Naive B cell (primary cell): ENCODE results near the gene PFN1. TPM values are rescaled to one million over a fixed set of nuclear protein-coding genes. Genes with fewer than 3 reads are reported as not detected.

Experiments used
- ATAC-seq, 2 donors: fragments of 150-1000 bp; cut with Tn5 transposase; 2 replicates each; pipeline ENCODE4 v1.10.0; 2021; ENCODE audit warnings: low read depth in 2 of 2, mild to moderate bottlenecking in 2 of 2, moderate library complexity in 2 of 2
- DNase-seq: peaks from one replicate; pipeline ENCODE4 v3.0.0; 2022
- H3K27ac Mint-ChIP-seq, 6 donors: one replicate each; pipeline ENCODE4 v1.8.0; 2020 to 2022; ENCODE audit warnings: mild to moderate bottlenecking in 6 of 6, mixed read lengths in 6 of 6, moderate library complexity in 5 of 6, inconsistent platforms in 2 of 6
- H3K27me3 Mint-ChIP-seq, 3 donors: one replicate each; pipeline ENCODE4 v1.8.0; 2021 to 2022; ENCODE audit warnings: mixed read lengths in 3 of 3, mild to moderate bottlenecking in 1 of 3
- H3K36me3 Mint-ChIP-seq, 2 donors: one replicate each; pipeline ENCODE4 v1.8.0; 2020 to 2022; ENCODE audit warnings: mixed read lengths in 2 of 2, inconsistent platforms in 1 of 2, mild to moderate bottlenecking in 1 of 2
- H3K4me1 Mint-ChIP-seq, 3 donors: one replicate each; pipeline ENCODE4 v1.8.0; 2020 to 2022; ENCODE audit warnings: mixed read lengths in 3 of 3, inconsistent platforms in 1 of 3, mild to moderate bottlenecking in 1 of 3, moderate library complexity in 1 of 3
- H3K4me3 Mint-ChIP-seq, 8 donors: one replicate each; pipeline ENCODE4 v1.8.0; 2020 to 2022; ENCODE audit warnings: mild to moderate bottlenecking in 8 of 8, mixed read lengths in 8 of 8, moderate library complexity in 8 of 8, inconsistent platforms in 2 of 8
- H3K9me3 Mint-ChIP-seq, 7 donors: one replicate each; pipeline ENCODE4 v1.8.0; 2020 to 2022; ENCODE audit warnings: mixed read lengths in 7 of 7, mild to moderate bottlenecking in 5 of 7, inconsistent platforms in 2 of 7, moderate library complexity in 1 of 7
- polyA plus RNA-seq, 6 donors: library from polyadenylated mRNA; unstranded; fragments of 300-500 nt; fragmentation: Illumina TruSeq; gene quantifications; one replicate each; pipeline ENCODE4 v1.2.3, GENCODE V29; 2021; ENCODE audit warnings: low read depth in 6 of 6

PFN1 gene
- polyA plus RNA-seq, 6 donors from 2014 or later, result 1,151 to 1,601 (median 1,370) TPM

DNA sequence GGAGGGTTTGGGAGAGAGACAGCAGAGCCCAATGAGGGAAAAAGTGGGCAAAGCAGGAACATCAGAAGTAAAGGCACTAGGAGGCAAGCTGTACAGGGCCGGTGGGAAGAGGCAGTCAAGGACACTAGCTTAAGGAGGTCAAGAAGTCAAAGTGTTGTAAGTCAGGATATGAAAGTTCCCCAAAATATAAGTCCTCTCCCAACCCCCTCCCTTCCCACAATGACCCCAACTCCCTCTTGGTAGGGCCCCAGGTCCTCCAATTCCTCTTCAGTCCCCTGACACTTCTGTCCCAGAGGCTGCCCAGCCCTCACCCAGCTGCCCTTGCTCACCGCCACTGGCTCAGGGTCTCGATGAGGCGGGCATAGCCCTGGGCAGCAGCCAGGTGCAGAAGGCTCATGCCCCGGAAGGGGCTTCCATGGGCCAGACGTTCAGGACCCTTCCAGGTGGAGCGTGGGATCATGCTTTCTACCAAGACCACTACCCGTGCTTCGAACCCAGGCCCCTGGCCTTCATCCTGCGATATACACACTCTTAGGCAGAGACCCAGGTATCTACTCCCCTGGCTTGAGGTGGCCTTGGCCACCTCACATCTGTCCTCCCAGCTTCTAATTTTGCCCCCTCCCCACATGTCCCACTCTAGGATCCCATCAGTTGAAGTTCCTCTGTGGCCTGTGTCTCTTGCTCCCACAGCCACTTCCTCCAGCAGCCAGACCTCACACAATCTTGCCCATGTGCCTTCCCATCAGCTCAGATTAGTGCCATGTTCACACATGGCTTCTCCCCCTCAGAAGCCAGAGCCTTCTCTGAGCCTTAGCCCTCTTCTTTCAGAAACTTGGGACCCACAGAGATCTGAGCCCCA lies 25.2 kb upstream of the PFN1 start:
- peaks cover 0 to 29% of the 10 kb centered on the region in 2 donors for H3K36me3 Mint-ChIP-seq
- DNase-seq, result no peak

DNA sequence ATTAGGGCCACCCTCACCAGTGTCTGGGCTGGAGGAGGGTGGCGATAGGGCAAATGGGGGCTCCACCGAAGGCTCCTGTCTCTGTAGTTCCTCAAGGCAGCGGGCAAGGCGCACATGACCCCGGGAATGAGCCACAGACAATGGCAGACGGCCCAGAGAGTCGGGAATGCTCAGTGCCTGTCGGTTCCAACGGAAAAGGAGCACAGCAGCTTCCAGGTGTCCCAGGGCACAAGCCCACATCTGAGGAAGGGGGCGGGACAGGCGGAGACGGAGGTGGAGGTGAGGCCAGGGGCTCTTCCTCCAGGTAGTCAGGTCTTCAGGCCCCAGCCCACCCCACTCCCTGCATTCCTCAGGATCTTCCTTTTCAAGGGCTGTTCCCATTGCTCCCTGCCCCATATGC lies 24.4 kb upstream of the PFN1 start:
- Mint-ChIP-seq H3K4me1 (peaks cover 2 to 26% (median 10%) of the 10 kb centered on the region in 3 donors), H3K36me3 (peaks cover 0 to 29% of the 10 kb centered on the region in 2 donors), H3K4me3 (no peak overlapping the region), H3K27ac (peak overlapping the region in 3 of 6 donors; percentile 27 to 65 (median 29)), H3K9me3 (no peaks in the 10 kb centered on the region), H3K27me3 (no peaks in the 10 kb centered on the region)
- DNase-seq (no peak), ATAC-seq (no peak)

More for the DNA sequence above, 25.2 kb upstream of the PFN1 start:
- no peak overlapping the region for H3K4me3 Mint-ChIP-seq
- no peak for ATAC-seq
- H3K27ac Mint-ChIP-seq, result peak overlapping the region in 1 of 6 donors; percentile 65
- no peaks in the 10 kb centered on the region for H3K27me3 Mint-ChIP-seq
- H3K4me1 Mint-ChIP-seq, result peaks cover 7 to 30% (median 14%) of the 10 kb centered on the region in 3 donors
- no peaks in the 10 kb centered on the region for H3K9me3 Mint-ChIP-seq

DNA sequence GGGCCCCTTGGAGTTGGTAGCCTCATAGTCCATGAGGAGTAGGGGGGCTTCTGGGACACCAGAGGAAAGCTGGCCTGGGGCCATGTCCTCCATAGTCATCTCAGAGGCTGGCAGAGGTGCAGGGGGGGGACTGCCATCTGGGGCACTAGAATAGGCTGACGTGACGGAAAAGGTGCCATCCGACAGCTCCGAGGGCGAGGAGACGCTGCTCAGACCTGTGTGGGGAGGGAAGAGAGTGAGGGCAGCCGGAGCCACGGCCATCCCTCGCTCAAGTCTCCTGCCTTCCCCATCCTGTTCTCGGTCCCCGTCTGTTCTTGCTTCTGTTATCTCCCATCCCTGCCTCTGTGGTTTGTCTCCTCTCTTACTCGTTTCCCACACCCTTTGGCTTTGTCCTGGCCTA lies 24.0 kb upstream of the PFN1 start:
- no peaks in the 10 kb centered on the region for H3K27me3 Mint-ChIP-seq
- H3K9me3 Mint-ChIP-seq, result no peaks in the 10 kb centered on the region
- no peak for ATAC-seq
- DNase-seq, result no peak
- peak overlapping the region in 3 of 6 donors; percentile 27 to 65 (median 29) for H3K27ac Mint-ChIP-seq
- no peak overlapping the region for H3K4me3 Mint-ChIP-seq
- H3K4me1 Mint-ChIP-seq, result peaks cover 2 to 26% (median 10%) of the 10 kb centered on the region in 3 donors
- H3K36me3 Mint-ChIP-seq, result peaks cover 0 to 29% of the 10 kb centered on the region in 2 donors

DNA sequence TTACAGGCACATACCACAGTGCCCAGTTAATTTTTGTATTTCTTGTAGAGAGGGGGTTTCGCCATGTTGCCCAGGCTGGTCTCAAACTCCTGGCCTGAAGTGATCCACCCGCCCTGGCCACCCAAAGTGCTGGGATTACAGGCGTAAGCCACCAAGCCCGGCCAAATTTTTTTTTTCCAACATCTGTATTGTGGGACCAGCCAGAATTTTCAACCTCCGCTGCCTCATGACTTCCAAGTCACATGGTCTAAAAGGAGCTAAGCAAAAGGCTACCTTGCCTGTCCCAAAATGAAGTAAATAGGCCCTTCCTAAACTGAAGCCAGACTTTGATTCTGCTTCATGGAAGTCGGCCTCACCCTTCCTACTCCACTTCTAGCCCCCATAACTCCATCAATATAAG lies 23.5 kb upstream of the PFN1 start:
- Mint-ChIP-seq H3K4me3 (no peak overlapping the region), H3K9me3 (no peaks in the 10 kb centered on the region), H3K27ac (no peak overlapping the region), H3K4me1 (peaks cover 2 to 26% (median 10%) of the 10 kb centered on the region in 3 donors), H3K36me3 (peaks cover 0 to 29% of the 10 kb centered on the region in 2 donors), H3K27me3 (no peaks in the 10 kb centered on the region)
- DNase-seq (no peak), ATAC-seq (no peak)

DNA sequence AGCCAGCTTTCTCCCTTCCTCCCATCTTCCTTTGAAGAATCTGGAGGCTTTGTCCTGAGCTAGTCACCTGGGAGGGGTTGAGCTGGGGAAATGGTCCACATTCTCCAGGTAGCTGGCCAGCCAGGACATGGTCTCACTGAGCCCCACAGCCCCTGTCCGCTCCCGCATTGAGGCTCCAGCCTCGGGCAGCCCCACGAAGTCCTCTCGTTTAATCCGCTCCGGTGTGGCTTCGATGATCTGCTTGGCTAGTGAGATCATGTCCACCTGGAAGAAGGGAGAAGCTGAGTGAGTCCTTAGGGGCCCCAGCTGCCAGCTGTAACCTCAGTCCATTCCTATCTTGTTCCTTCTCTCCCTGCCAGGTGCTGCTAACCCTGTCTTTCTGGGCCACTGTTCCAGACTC lies 21.9 kb upstream of the PFN1 start:
- DNase-seq, result no peak
- H3K4me3 Mint-ChIP-seq, result peak overlapping the region in 4 of 8 donors; percentile 29 to 79 (median 74)
- peaks cover 0 to 22% of the 10 kb centered on the region in 2 donors for H3K36me3 Mint-ChIP-seq
- peak overlapping the region in 2 of 6 donors; percentile 62 to 74 for H3K27ac Mint-ChIP-seq
- ATAC-seq, result no peak
- no peaks in the 10 kb centered on the region for H3K27me3 Mint-ChIP-seq
- peaks cover 14 to 31% (median 22%) of the 10 kb centered on the region in 3 donors for H3K4me1 Mint-ChIP-seq
- H3K9me3 Mint-ChIP-seq, result no peaks in the 10 kb centered on the region

DNA sequence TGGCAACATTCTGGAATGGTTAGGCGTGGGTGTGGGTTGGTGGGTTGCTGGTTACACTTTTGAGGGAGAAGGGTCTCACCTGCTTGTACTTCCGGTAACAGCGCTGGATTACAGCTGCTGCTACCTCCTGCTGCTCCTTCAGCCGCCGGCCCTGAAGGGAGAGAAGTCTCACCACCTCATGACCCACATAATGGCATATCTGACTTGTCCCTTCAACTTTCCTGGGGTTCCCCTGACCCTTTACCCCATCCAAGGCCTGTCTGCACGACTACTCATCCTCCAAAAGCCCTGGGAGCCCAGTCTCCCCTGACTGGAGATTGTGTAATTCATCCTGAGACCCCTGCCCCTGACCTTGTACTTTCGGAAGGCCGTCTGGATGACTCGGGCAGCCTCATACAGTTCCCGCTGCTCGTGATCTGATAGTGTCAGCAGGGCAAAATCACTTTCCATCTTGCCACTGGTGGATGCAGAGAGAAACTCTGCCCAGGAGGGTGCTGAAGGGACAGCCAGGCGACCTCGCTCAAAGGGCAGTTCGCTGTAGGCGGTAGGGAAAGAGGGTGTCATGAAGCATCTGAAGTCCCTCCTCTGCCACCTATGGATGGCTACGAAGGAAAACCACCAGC lies 21.3 kb upstream of the PFN1 start:
- DNase-seq (no peak), ATAC-seq (no peak)
- Mint-ChIP-seq H3K4me3 (peak overlapping the region in 3 of 8 donors; percentile 39 to 79 (median 58)), H3K36me3 (peaks cover 0 to 16% of the 10 kb centered on the region in 2 donors), H3K27ac (peak overlapping the region in 3 of 6 donors; percentile 6 to 82 (median 48)), H3K4me1 (peaks cover 18 to 29% (median 18%) of the 10 kb centered on the region in 3 donors), H3K27me3 (no peaks in the 10 kb centered on the region), H3K9me3 (no peaks in the 10 kb centered on the region)

DNA sequence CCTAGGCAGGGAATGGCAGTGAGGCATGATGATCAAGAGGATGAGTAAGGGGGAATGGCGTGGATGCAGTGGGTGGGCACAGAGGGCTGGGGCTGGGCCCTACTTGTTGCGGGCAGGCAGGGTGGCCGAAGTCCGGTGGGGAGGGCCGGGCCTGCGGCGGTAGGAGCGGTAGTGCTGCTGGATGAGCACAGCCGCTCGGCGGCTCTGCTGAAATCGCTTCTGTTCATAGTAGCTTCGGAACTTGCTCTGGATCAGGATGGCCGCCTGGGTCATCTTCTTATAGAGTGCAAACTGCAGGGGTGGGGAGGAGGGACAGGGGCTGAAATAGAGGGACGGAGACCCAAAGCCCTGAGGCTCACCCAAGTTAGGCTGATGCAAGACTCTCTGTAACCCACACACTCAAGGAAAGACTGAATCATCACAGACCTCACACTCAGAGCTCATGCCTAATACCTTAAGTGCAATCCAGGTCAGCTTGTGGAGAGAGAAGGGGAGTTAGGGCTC lies 20.8 kb upstream of the PFN1 start:
- Mint-ChIP-seq H3K27me3 (no peaks in the 10 kb centered on the region), H3K27ac (peak overlapping the region in 2 of 6 donors; percentile 54 to 74), H3K9me3 (no peaks in the 10 kb centered on the region), H3K4me3 (peak overlapping the region in 2 of 8 donors; percentile 39 to 79), H3K36me3 (peaks cover 0 to 12% of the 10 kb centered on the region in 2 donors), H3K4me1 (peaks cover 14 to 29% (median 18%) of the 10 kb centered on the region in 3 donors)
- no peak for ATAC-seq
- DNase-seq, result no peak

DNA sequence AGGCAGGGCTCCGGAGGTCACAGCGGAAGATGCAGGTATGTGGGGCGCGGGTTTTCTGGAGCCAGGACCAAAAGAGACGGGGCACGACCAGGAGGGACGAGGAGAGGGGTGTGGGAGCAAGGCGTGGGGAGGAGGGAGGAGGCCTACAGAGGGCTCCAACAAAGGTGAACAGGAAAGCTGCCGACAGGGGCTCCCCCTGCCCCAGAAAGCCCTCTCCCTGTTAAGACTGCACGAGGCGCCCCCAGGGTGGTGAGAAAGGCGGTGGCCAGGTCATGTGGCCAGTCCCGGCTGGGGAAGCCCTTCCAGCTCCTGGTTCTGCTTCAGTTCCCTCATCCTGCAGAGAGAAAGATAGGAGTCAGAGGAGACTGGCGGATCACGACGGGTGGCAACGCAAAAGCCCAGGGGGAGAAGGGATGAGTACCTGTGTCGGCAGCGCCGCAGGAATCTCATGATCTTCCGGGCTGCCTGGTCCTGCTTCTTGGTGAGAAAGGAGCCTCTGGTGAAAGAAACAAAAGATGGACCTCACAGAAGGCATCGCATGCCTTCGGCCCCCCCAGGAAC lies 20.2 kb upstream of the PFN1 start:
- H3K27me3 Mint-ChIP-seq, result no peaks in the 10 kb centered on the region
- H3K9me3 Mint-ChIP-seq, result no peaks in the 10 kb centered on the region
- ATAC-seq, result no peak
- no peak for DNase-seq
- peaks cover 14 to 24% (median 18%) of the 10 kb centered on the region in 3 donors for H3K4me1 Mint-ChIP-seq
- peak overlapping the region in 1 of 6 donors; percentile 54 for H3K27ac Mint-ChIP-seq
- peak overlapping the region in 2 of 8 donors; percentile 39 to 79 for H3K4me3 Mint-ChIP-seq
- H3K36me3 Mint-ChIP-seq, result peaks cover 0 to 6% of the 10 kb centered on the region in 2 donors

DNA sequence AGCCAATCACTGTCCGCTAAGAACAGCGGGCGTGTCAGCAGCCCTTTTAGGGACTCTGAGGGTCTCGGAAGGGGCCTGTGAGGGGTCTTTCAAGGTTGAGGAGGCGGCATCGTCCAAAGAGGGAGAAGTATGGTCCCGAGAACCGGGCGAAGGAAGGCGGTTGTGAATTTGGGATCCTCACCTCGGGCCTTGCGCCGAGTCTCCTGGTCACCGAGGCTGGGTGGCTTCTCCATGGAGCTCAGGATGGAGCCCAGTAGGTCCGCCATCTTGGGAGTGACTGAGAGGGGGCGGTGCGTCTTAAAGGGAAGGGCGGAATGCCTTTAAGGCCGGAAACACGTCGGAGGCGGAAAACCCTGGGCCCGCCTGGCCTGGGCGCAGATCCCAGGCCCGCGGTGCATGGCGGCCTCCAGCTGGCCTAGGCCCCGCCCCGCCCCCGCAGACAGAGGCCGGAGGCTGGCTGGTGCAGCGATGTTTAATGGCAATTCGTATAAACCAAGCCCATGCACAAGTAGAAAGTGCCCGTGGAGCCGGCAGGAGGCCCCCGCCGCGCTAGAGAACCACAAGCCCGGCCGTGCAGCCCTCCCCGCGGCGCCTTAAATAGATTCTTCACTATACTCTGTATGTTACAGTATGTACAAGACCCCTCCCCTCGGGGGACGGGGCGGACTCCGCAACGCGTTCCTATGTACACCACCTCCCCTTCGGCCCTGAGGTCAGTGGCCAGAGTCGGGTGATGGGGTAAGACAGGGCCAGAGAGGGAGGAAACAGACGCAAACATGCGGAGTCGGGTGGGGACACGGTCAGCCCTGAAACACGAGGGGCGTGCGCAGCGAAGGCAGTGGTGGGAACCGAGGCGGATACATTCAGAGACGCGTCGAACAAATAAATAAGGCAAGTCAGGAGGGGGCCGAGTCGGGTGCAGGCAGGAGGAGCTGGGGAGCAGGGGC lies 19.5 kb upstream of the PFN1 start, which contains the start of gene SPAG7:
Gene SPAG7, minus strand, starts transcription at position 279 of the 947 bp plus-strand sequence. Its CDS starts 13 bp downstream, at position 266.
- ATAC-seq (peak; percentile 59 to 63), DNase-seq (peak; percentile 97)
- peak within 1 kb of the TSS in 3 of 6 donors; percentile 22 to 93 (median 78) for H3K27ac Mint-ChIP-seq
- H3K4me3 Mint-ChIP-seq, result no peak within 1 kb of the TSS
- no peaks in the 10 kb centered on the region for H3K36me3 Mint-ChIP-seq
- peaks cover 14 to 26% (median 18%) of the 10 kb centered on the region in 3 donors for H3K4me1 Mint-ChIP-seq
- no peaks in the 10 kb centered on the region for H3K9me3 Mint-ChIP-seq
- no peaks in the 10 kb centered on the region for H3K27me3 Mint-ChIP-seq

DNA sequence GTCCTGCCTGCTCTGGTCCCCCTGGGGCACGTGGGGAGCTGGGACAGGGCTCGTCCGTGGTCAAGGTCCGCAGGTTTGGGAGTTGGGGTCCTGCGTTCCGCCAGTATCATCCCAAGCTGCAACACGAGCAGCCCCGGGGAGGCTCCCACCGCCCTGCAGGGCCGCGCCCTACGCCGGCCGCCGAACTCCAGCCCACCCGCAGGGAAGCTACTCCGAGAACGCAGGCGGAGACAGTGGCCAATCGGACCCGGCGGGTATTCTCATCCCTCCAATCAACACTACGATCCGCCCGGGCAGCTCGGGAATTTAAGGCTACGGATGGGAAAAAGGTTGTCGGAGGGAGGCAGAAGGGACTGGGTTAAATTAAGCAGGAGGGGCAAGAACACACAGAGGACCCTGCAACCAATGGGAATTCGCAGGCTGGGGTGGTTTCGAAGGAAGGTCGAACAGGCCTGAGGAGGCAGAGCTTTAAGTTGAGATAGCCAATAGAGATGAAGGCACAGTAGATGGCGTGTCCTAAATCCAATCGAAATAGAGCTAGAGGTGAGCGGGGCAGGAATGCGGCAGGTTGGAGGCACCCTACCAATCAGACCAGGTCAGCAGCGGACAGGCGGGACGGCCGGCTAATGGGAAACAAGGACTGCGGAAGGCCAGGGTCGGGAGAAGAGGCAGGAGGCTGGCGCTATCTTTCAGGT lies 18.7 kb upstream of the PFN1 start:
- ATAC-seq (peak; percentile 83 to 84), DNase-seq (peak; percentile 97)
- H3K4me3 Mint-ChIP-seq, result no peak overlapping the region
- no peaks in the 10 kb centered on the region for H3K27me3 Mint-ChIP-seq
- no peak overlapping the region for H3K27ac Mint-ChIP-seq
- H3K36me3 Mint-ChIP-seq, result no peaks in the 10 kb centered on the region
- no peaks in the 10 kb centered on the region for H3K9me3 Mint-ChIP-seq
- peaks cover 14 to 26% (median 18%) of the 10 kb centered on the region in 3 donors for H3K4me1 Mint-ChIP-seq

DNA sequence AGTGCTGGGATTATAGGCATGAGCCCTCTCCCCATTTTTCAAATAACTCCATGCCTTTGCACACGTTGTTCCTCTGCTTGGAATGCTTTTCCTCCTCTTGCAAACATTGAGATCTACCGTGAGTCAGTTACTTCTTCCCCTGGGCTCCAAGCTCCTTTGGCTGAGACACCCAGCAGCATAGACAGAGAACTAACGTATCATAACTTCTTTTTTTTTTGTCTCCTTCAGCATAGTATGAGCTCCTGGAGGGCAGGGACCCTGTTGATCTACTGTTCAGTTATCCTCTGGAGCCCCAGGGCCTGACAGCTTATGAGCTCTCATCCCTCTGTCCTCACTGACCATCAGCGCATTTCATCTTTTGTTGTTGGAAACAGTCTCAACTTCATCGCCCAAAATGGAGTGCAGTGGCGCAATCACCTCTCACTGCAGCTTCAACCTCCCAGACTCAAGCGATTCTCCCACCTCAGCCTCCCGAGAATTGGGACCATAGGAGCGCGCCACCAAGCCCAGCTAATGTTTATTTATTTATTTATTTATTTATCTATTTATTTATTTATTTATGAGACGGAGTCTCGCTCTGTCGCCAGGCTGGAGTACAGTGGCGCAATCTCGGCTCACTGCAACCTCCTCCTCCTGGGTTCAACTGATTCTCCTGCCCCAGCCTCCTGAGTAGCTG lies 17.1 kb upstream of the PFN1 start:
- peaks cover 5 to 6% of the 10 kb centered on the region in 2 donors for H3K36me3 Mint-ChIP-seq
- H3K4me1 Mint-ChIP-seq, result peaks cover 14 to 23% (median 22%) of the 10 kb centered on the region in 3 donors
- H3K27me3 Mint-ChIP-seq, result no peaks in the 10 kb centered on the region
- ATAC-seq (no peak), DNase-seq (no peak)
- H3K27ac Mint-ChIP-seq, result peak overlapping the region in 2 of 6 donors; percentile 23 to 52
- H3K4me3 Mint-ChIP-seq, result peak overlapping the region in 5 of 8 donors; percentile 4 to 76 (median 56)
- H3K9me3 Mint-ChIP-seq, result no peaks in the 10 kb centered on the region
